ENCODE results near the gene ASB3.

ASB3 gene

GRCh38 chr2:53636109-53636508, 150.6 kb downstream of the ASB3 start:
- no peak for TF ChIP-seq CTCF (IDR thresholded peaks at IDR 0.05; ENCODE audit: insufficient read depth, low read depth, low read length, missing control alignments)
- no peak for DNase-seq (ENCODE audit: low read depth)

GRCh38 chr2:53635694-53636093, 151.1 kb downstream of the ASB3 start:
- no peak overlapping the region for H3K4me3 ChIP-seq (ENCODE audit: low read depth, low read length)
- no peak for TF ChIP-seq CTCF (IDR thresholded peaks at IDR 0.05; ENCODE audit: insufficient read depth, low read depth, low read length, missing control alignments)
- DNase-seq (ENCODE audit: low read depth), result no peak

More at GRCh38 chr2:53636109-53636508, 150.6 kb downstream of the ASB3 start:
- no peak overlapping the region for H3K4me3 ChIP-seq (ENCODE audit: low read depth, low read length)

GRCh38 chr2:53633441-53633840, 153.3 kb downstream of the ASB3 start:
- TF ChIP-seq CTCF (IDR thresholded peaks at IDR 0.05; ENCODE audit: insufficient read depth, low read depth, low read length, missing control alignments), result no peak
- DNase-seq (ENCODE audit: low read depth), result no peak
- H3K4me3 ChIP-seq (ENCODE audit: low read depth, low read length), result no peak overlapping the region

GRCh38 chr2:53632714-53633113, 154.0 kb downstream of the ASB3 start:
- TF ChIP-seq CTCF (IDR thresholded peaks at IDR 0.05; ENCODE audit: insufficient read depth, low read depth, low read length, missing control alignments), result no peak
- no peak overlapping the region for H3K4me3 ChIP-seq (ENCODE audit: low read depth, low read length)
- DNase-seq (ENCODE audit: low read depth), result no peak

- no peak for TF ChIP-seq CTCF (IDR thresholded peaks at IDR 0.05; ENCODE audit: insufficient read depth, low read depth, low read length, missing control alignments)
- H3K4me3 ChIP-seq (ENCODE audit: low read depth, low read length), result no peak overlapping the region
- no peak for DNase-seq (ENCODE audit: low read depth)
Measured at GRCh38 chr2:53632126-53632460, 154.7 kb downstream of the ASB3 start.

GRCh38 chr2:53631313-53632125, 155.2 kb downstream of the ASB3 start:
- no peak for TF ChIP-seq CTCF (IDR thresholded peaks at IDR 0.05; ENCODE audit: insufficient read depth, low read depth, low read length, missing control alignments)
- peak; percentile 16 for DNase-seq (ENCODE audit: low read depth)
- no peak overlapping the region for H3K4me3 ChIP-seq (ENCODE audit: low read depth, low read length)
